GM12878 (cell line): ENCODE measurements around the gene GFRA4. TPM values are rescaled to one million over a fixed set of nuclear protein-coding genes. Genes with fewer than 3 reads are reported as not detected.

Experiments used
- ATAC-seq: fragments of 200-7000 bp; cut with Tn5 transposase; 3 replicates; pipeline ENCODE4 v1.9.1; 2020; ENCODE audit warnings: mild to moderate bottlenecking, moderate library complexity
- BruUV-seq: library from RNA; stranded (reverse); fragments of 400-500 nt; replicated peaks from 2 replicates; lab custom pipeline; 2021; lab: Mats Ljungman, UMichigan
- CTCF ChIA-PET: fragments of 300-600 bp; sonication (Branson Sonifier 250); formaldehyde crosslinking; extraction: SDS; loops from one replicate; lab custom pipeline; 2021; ENCODE audit warnings: inconsistent platforms; lab: Yijun Ruan, JAX
- POLR2A ChIA-PET: fragments of 350-600 bp; formaldehyde crosslinking; extraction: SDS; loops from one replicate; lab custom pipeline; 2021; ENCODE audit warnings: inconsistent platforms; lab: Charles Lee
- RAD21 ChIA-PET: fragments of 300-600 bp; sonication (Branson Sonifier 250); formaldehyde crosslinking; loops from one replicate; lab custom pipeline; 2023; ENCODE audit warnings: antibody characterized with exemption; ENCODE audit not compliant: unreplicated experiment; lab: Charles Lee
- SMC1A ChIA-PET: fragments of 300-600 bp; sonication (Branson Sonifier 250); formaldehyde crosslinking; loops from one replicate; lab custom pipeline; 2023; ENCODE audit not compliant: unreplicated experiment, uncharacterized antibody; lab: Charles Lee
- DNase-seq: peaks from one replicate; pipeline ENCODE4 v3.0.0-alpha.2; 2011; ENCODE audit warnings: low read depth, low spot score
- FAIRE-seq: peaks from 3 replicates; lab custom pipeline; 2011; peaks lifted over from hg19 to GRCh38; lab: Jason Lieb, UNC
- H2AFZ ChIP-seq: 2 replicates; pipeline ENCODE4 v1.6.0; 2011; ENCODE audit warnings: low read depth, low read length, control low read depth; ENCODE audit not compliant: control insufficient read depth
- H3K27ac ChIP-seq: 2 replicates; pipeline ENCODE4 v1.5.1; 2011; ENCODE audit warnings: control low read depth; ENCODE audit not compliant: control insufficient read depth, insufficient read depth
- H3K27me3 ChIP-seq, 2 experiments: replicated peaks in 1 of 2; 2 replicates each; pipeline versions ENCODE4 v1.6.0 to v1.6.1; 2011; ENCODE audit warnings: low read length in 1 of 2; ENCODE audit not compliant: control insufficient read depth in 2 of 2, insufficient read depth in 2 of 2
- H3K36me3 ChIP-seq, 2 experiments: 2 replicates each; pipeline ENCODE4 v1.5.1; 2011; ENCODE audit warnings: low read length in 1 of 2; ENCODE audit not compliant: control insufficient read depth in 2 of 2, insufficient read depth in 2 of 2
- H3K4me1 ChIP-seq: 2 replicates; pipeline ENCODE4 v1.6.1; 2011; ENCODE audit warnings: mild to moderate bottlenecking, low read length, moderate library complexity, mixed read lengths; ENCODE audit not compliant: control insufficient read depth, insufficient read depth
- H3K4me2 ChIP-seq: 2 replicates; pipeline ENCODE4 v1.6.0; 2011; ENCODE audit warnings: control low read depth; ENCODE audit not compliant: control insufficient read depth, insufficient read depth
- H3K4me3 ChIP-seq: fragments of 200-600 bp; sonication (generic); 2 replicates; pipeline ENCODE4 v1.5.1; 2016
- H3K79me2 ChIP-seq: 2 replicates; pipeline ENCODE4 v1.6.0; 2011; ENCODE audit warnings: low read length; ENCODE audit not compliant: control insufficient read depth, insufficient read depth
- H3K9ac ChIP-seq: 2 replicates; pipeline ENCODE4 v1.8.0; 2011; ENCODE audit warnings: low read length, control low read depth, mixed read lengths; ENCODE audit not compliant: control insufficient read depth, insufficient read depth
- H3K9me3 ChIP-seq: replicated peaks from 3 replicates; pipeline ENCODE4 v1.5.1; 2011; ENCODE audit warnings: mild to moderate bottlenecking, low read length; ENCODE audit not compliant: control insufficient read depth, insufficient read depth
- H4K20me1 ChIP-seq: 2 replicates; pipeline ENCODE4 v1.6.0; 2011; ENCODE audit not compliant: control insufficient read depth, insufficient read depth
- BCL11A ChIP-seq: IDR thresholded peaks from 2 replicates; pipeline ENCODE4 v1.6.1; 2011; ENCODE audit warnings: low read depth, low read length
- CREM ChIP-seq: IDR thresholded peaks from 2 replicates; pipeline ENCODE4 v1.6.1; 2014; ENCODE audit warnings: antibody characterized with exemption, low read depth
- SMARCA5 ChIP-seq: fragments of 450-650 bp; IDR thresholded peaks from 2 replicates; pipeline ENCODE4 v1.6.1; 2017; ENCODE audit warnings: mild to moderate bottlenecking
- WGBS: methylation state at CpG from one replicate; pipeline ENCODE4 v1.1.6; 2016; ENCODE audit warnings: low lambda C conversion rate; ENCODE audit not compliant: insufficient replicate concordance, insufficient coverage; ENCODE audit errors: missing lambda C conversion rate; 5-methylcytosine and 5-hydroxymethylcytosine counted together
- in situ Hi-C: fragments of 300-500 bp; cut with MboI; formaldehyde crosslinking; loops from 9 replicates; pipeline ENCODE4 v1.14.3; 2018; ENCODE audit warnings: mixed read lengths
- intact Hi-C: fragments of 100-400 bp; cut with micrococcal nuclease; formaldehyde crosslinking; loops from one replicate; pipeline ENCODE4 v1.14.2; 2022; ENCODE audit not compliant: unreplicated experiment
- polyA plus RNA-seq, 11 experiments: library from polyadenylated mRNA; depleted of rRNA in 4 of 11; unstranded in 6 of 11; stranded (reverse) in 5 of 11; fragments of >200 nt; fragmentation: Nextera tagmentation in 4 of 11; fragmentation: Illumina TruSeq in 1 of 11; extraction: Ambion mirVana in 4 of 11; extraction: Trizol in 1 of 11; gene quantifications; 1 replicate in 1 of 11; 2 replicates in 10 of 11; pipeline versions ENCODE4 v1.2.1 to v1.2.3, GENCODE V29; 2011 to 2016; ENCODE audit warnings: inconsistent platforms in 2 of 11, missing spikeins in 2 of 11, low read depth in 1 of 11
- total RNA-seq, 4 experiments: library from RNA; depleted of rRNA in 3 of 4; stranded (reverse); fragments of >200 nt in 3 of 4; fragmentation: Illumina TruSeq in 1 of 4; extraction: Trizol in 1 of 4; gene quantifications; 2 replicates each; pipeline versions ENCODE4 v1.2.1 to v1.2.3, GENCODE V29; 2013 to 2021
- TF ChIP-seq, protein P1 (sequence below): fragments of 450-650 bp; IDR thresholded peaks from 2 replicates; pipeline ENCODE4 v1.6.1; 2017; ENCODE audit warnings: mild to moderate bottlenecking, low read depth, inconsistent platforms; ENCODE audit not compliant: poor library complexity, severe bottlenecking
- TF ChIP-seq, protein P2 (sequence below): fragments of 450-650 bp; IDR thresholded peaks from 2 replicates; pipeline ENCODE4 v1.6.1; 2017; ENCODE audit warnings: antibody characterized with exemption, mild to moderate bottlenecking, moderate library complexity

Gene GFRA4
- total and polyA plus RNA-seq, 10 of the 15 experiments (the other 5 are each of a cell fraction or from before 2014, with no cell fraction given), result 0.04 TPM; not detected in 9

DNA sequence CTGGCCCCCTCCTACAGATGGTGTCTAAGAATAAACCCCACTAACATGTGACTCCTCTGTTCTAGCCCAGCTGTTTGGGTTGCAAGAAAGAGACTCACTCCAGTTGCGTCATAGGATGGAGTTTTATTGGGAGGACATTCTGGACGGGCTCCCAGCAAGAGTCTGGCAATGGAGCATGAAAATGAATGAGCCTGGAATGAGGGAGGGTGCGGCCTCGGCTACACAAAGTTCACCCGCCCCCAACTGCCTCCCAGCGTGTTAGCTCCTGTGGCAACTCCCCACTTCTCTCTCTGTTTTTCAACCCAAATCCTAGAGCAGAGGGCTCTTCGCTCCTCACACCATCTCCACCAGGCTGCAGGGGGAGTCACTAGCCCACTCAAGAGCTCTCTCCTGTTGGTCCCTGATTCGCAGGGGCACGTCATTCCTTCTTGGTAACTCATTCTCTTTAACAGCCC lies 23.7 kb upstream of the GFRA4 start:
- in situ Hi-C loops (no loop called here), intact Hi-C loops (loop anchor here (10.0 kb wide), 1 partner anchor 398 kb away; no protein-coding TSS in a partner anchor)
- no peak overlapping the region for H3K4me2 ChIP-seq
- no peak overlapping the region for H3K9ac ChIP-seq
- H3K4me1 ChIP-seq, result no peaks in the 10 kb centered on the region
- H2AFZ ChIP-seq, result no peak overlapping the region
- H4K20me1 ChIP-seq, result no peaks in the 10 kb centered on the region
- H3K4me3 ChIP-seq, result no peak overlapping the region
- H3K36me3 ChIP-seq, result no peaks in the 10 kb centered on the region
- TF ChIP-seq, protein P1, sequence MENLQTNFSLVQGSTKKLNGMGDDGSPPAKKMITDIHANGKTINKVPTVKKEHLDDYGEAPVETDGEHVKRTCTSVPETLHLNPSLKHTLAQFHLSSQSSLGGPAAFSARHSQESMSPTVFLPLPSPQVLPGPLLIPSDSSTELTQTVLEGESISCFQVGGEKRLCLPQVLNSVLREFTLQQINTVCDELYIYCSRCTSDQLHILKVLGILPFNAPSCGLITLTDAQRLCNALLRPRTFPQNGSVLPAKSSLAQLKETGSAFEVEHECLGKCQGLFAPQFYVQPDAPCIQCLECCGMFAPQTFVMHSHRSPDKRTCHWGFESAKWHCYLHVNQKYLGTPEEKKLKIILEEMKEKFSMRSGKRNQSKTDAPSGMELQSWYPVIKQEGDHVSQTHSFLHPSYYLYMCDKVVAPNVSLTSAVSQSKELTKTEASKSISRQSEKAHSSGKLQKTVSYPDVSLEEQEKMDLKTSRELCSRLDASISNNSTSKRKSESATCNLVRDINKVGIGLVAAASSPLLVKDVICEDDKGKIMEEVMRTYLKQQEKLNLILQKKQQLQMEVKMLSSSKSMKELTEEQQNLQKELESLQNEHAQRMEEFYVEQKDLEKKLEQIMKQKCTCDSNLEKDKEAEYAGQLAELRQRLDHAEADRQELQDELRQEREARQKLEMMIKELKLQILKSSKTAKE, result no peak
- TF ChIP-seq BCL11A (no peak), CREM (no peak), SMARCA5 (no peak)
- TF ChIP-seq, protein P2, sequence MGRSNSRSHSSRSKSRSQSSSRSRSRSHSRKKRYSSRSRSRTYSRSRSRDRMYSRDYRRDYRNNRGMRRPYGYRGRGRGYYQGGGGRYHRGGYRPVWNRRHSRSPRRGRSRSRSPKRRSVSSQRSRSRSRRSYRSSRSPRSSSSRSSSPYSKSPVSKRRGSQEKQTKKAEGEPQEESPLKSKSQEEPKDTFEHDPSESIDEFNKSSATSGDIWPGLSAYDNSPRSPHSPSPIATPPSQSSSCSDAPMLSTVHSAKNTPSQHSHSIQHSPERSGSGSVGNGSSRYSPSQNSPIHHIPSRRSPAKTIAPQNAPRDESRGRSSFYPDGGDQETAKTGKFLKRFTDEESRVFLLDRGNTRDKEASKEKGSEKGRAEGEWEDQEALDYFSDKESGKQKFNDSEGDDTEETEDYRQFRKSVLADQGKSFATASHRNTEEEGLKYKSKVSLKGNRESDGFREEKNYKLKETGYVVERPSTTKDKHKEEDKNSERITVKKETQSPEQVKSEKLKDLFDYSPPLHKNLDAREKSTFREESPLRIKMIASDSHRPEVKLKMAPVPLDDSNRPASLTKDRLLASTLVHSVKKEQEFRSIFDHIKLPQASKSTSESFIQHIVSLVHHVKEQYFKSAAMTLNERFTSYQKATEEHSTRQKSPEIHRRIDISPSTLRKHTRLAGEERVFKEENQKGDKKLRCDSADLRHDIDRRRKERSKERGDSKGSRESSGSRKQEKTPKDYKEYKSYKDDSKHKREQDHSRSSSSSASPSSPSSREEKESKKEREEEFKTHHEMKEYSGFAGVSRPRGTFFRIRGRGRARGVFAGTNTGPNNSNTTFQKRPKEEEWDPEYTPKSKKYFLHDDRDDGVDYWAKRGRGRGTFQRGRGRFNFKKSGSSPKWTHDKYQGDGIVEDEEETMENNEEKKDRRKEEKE, result no peak
- POLR2A ChIA-PET, result no interaction called here
- SMC1A ChIA-PET, result no interaction called here
- no peaks in the 10 kb centered on the region for H3K9me3 ChIP-seq
- RAD21 ChIA-PET, result no interaction called here
- no peaks in the 10 kb centered on the region for H3K79me2 ChIP-seq
- 19% methylated on average over 9 of the region's 9 CpGs for WGBS
- no peak for FAIRE-seq
- peaks cover 0 to 3% of the 10 kb centered on the region in 2 experiments; a peak in 2 of 4 replicates for H3K27me3 ChIP-seq
- no peak for DNase-seq
- CTCF ChIA-PET, result interaction anchor here (2.2 to 2.8 kb wide), 2 partner anchors 10 to 24 kb away, joined by 5 to 14 read pairs; no protein-coding TSS in a partner anchor
- no peak overlapping the region for H3K27ac ChIP-seq
- no TSS peak for BruUV-seq
- ATAC-seq, result no peak
